ENCODE measurements around the gene WDR87.

GRCh38 chr19:37932985-37933936 is 26.9 kb upstream of the WDR87 start:
- no peak for TF ChIP-seq CTCF (IDR thresholded peaks at IDR 0.05)
- no peak for TF ChIP-seq REST (IDR thresholded peaks at IDR 0.05; ENCODE audit: insufficient read depth in 1 of 2, low read depth in 2 of 2, low read length in 1 of 2)
